GM19468 (cell line): Measurements from ENCODE around the gene ACTL7B.
"Not testable (repeated sequence)": the region's sequence is repeated elsewhere in the genome, so short reads cannot be mapped to it uniquely, and the experiment has no call there.

Experiments used
- ATAC-seq: cut with Tn5 transposase; IDR thresholded peaks from one replicate; pipeline ENCODE4 v1.9.1; 2021; ENCODE audit warnings: mild to moderate bottlenecking, moderate library complexity, moderate number of reproducible peaks; ENCODE audit not compliant: unreplicated experiment; ENCODE audit errors: extremely low read depth

ACTL7B gene, protein sequence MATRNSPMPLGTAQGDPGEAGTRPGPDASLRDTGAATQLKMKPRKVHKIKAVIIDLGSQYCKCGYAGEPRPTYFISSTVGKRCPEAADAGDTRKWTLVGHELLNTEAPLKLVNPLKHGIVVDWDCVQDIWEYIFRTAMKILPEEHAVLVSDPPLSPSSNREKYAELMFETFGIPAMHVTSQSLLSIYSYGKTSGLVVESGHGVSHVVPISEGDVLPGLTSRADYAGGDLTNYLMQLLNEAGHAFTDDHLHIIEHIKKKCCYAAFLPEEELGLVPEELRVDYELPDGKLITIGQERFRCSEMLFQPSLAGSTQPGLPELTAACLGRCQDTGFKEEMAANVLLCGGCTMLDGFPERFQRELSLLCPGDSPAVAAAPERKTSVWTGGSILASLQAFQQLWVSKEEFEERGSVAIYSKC

DNA sequence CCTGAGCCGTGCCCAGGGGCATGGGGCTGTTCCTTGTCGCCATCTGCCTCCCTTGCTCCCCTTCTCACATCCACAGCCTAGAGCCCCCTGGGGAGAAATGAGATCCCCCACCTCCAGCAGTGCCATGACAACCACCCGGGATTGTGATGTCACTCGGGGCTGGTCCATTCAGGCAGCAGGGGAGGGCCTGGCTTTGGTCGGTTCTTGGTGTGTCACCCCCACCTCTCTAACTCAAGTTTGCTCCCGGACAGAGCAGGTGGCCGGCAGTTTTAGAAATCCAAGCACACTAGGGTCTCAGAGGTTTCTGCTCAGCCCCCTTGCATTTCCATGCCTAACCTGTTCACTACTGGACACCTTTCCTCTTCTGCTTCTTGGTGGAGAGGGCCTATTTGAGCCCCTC lies at the start of gene ACTL7B:
Gene ACTL7B (minus strand): TSS at position 99 of the 400 bp plus-strand sequence. CDS start 56 bp downstream, at position 43.
- ATAC-seq = no peak

DNA sequence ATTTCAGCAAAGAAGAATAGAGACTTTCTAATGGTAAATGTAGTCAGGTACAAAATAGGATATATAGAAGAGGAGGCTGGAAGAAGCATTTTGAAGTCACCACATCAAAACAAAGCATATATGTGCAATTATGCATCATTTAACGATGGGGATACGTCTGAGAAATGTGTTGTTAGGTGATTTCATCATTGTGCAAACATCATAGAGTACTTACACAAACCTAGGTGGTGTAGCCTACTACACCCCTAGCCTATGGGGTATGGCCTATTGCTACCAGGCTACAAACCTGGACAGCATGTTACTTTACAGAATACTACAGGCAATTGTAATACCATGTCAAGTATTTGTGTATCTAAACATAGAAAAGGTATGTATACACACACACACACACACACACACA lies 49.7 kb upstream of the ACTL7B start:
- ATAC-seq = no peak

DNA sequence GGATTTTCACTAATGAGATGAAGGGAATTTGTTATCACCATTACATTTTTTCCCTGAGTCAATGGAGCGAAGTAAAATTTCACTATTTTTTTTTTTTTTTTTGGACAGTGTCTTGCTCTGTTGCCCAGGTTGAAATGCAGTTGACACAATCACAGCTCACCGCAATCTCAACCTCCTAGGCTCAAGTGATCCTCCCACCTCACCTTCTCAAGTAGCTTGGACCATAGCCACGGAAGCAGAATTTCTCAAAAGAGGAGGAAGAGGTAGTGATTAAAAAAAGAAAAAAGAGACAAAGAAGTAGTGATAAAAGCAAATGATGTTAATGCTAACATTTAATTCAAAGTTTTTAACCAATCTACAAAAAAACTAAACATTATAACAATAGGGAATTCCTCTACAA lies 48.4 kb upstream of the ACTL7B start:
- no peak for ATAC-seq

GRCh38 chr9:108903420-108904103 lies 47.8 kb upstream of the ACTL7B start:
- no peak for ATAC-seq

- ATAC-seq = no peak
Observed at GRCh38 chr9:108900176-108900575, 44.4 kb upstream of the ACTL7B start.

DNA sequence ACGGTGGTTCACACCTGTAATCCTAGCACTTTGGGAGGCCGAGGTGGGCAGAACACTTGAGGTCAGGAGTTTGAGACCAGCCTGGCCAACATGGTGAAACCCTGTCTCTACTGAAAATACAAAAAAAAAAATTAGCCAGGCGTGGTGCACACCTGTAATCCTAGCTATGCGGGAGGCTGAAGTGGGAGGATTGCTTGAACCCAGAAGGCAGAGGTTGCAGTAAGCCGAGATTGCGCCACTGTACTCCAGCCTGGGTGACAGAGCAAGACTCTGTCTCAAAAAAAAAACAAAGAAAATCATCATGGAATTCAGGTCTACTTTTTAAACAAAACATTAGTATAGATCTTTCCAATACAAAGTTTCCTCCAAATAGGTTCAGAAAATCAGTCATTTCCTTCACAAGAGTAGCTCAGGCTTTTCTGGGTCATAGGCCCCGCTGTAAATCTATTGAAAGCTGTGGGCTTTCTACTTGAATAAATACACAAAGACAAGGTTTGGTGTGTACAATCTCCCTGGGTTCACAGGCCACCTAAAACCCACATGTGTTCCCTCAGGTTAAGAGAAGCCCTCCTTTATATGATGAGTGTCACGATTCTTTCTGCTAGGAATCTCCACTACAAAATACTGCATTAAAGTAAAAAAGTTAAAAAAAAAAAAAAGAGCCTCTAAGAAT lies 43.4 kb upstream of the ACTL7B start:
- ATAC-seq = not testable (repeated sequence)

GRCh38 chr9:108897324-108898096 lies 41.7 kb upstream of the ACTL7B start:
- no peak for ATAC-seq

- no peak for ATAC-seq
Observed at GRCh38 chr9:108894225-108894997, 38.6 kb upstream of the ACTL7B start.

- ATAC-seq = no peak
Observed at GRCh38 chr9:108889649-108890067, 33.9 kb upstream of the ACTL7B start.

DNA sequence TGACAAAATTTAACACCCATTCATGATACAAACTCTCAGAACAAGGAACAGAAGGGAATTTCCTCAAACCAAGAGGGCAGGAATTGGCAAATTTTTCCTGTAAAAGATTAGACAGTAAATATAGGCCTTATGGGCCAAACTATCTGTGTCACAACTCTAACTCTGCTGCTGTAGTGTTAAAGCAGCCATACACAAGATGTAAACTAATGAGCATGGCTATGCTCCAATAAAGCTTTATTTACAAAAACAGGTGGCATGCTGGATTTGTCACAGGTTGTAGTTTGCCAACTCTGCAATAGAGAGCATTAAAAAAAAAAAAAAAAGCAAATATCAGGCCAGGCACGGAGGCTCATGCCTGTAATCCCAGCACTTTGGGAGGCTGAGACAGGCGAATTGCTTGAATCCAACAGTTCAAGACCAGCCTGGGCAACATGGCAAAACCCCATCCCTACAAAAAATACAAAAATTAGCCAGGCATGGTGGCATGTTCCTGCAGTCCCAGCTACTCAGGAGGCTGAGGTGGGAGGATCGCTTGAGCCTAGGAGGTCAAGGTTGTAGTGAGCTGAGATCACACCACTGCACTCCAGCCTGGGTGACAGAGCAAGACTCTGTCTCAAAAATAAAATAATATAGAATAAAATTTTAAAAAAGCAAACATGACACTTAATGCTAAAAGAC lies 30.9 kb upstream of the ACTL7B start:
- ATAC-seq = not testable (repeated sequence)

DNA sequence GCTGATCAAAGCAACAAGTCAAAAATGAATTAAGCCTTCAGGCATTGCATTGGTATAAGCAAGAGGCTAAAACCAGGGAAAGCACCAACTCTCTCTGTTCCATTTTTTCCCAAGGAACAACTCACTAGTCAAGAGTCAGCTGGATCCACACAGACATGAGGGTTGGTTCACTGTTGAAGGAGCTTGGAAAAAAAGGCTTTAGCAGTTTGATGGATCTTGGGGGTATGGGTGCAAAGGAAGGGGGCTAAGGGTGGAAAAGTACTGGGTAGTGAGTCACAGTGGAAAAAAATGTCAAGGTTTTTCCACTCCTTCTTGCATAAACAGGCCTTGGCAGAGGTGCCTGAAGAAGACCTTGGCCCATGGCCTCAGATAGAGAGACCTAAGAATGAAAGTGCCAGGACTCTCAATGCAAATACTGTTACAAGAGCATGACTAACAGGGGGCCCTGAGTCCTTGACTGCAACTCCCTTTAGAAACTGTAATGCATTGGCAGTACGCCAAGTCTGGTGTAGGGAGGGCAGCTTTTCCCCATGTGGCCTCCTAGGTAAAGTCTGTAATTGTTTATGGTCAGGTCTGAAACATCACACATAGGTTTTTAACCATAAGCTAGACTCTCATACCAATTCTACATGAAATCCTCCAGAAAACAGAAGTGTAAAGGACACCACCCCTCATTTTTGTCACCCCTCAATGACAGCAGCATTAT lies 30.0 kb upstream of the ACTL7B start:
- peak; percentile 99 for ATAC-seq

- ATAC-seq = no peak
Observed at GRCh38 chr9:108884701-108885100, 28.9 kb upstream of the ACTL7B start.

- ATAC-seq = no peak
Observed at GRCh38 chr9:108883085-108883484, 27.3 kb upstream of the ACTL7B start.

- ATAC-seq = no peak
Observed at GRCh38 chr9:108882052-108882888, 26.5 kb upstream of the ACTL7B start.

DNA sequence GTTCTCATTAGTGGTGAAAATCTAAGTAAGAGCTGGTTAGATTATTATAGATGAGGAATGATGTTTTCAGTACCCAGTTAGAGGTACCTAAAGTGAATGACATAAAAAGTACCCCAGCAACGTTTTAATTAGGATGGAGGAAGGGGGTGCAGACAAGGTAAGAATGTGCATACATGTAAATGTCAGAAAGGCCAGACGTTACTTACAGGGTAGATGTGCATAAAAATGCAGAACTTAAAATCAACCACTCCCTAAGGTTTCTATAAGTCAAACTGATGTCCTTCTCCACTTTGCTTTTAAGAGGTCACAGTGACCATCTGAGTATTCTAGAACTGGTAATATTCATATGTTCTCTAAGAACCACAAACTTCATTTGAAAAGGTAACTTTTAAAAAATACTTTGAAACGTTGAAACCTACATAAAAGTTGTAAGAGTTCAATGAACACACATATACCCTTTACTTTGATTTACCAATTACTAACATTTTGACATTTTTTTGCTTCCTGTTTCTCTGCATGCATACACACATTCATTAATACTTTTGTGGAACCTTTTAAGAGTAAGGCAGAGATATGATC lies 25.0 kb upstream of the ACTL7B start:
- ATAC-seq = no peak

DNA sequence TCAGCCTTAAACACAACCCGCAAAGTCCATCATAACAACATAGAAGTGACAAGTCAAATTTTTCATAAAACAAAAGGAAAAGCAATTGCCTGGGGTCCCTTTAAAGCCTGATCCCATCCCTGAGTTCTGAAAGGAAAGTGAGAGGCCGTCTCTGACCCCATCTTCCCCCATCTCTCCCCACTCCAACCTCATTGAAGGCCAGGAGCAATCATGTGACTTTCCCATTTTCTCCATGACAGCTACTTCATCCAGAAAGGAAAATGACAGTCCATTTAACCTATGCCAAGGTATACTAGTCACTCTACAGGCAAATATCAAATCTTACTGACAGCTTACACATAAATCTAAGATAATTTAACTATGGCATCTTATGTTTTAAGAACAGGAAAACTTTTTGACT lies 21.7 kb upstream of the ACTL7B start:
- no peak for ATAC-seq

DNA sequence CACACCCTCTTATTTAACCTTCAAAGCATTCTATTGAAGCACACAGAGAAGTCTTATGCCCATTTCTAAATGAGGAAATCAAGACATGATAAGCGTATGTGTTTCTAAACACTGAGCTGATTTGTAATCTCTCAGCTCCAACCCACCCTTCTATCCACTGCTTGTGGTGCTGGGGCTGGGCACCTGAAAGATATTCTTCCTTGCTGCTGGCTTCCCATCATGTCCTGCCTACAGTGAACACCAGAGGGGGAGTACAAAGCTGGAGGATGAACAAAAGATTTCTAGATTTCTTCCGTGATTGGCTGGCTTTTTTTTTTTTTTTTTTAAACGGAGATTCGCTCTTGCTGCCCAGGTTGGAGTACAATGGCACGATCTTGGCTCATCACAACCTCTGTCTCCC lies 20.6 kb upstream of the ACTL7B start:
- no peak for ATAC-seq
